Effector CD8-positive, alpha-beta T cell (primary cell): Measurements from ENCODE around the gene MCF2L.
"Not testable (repeated sequence)": the region's sequence is repeated elsewhere in the genome, so short reads cannot be mapped to it uniquely, and the experiment has no call there.

Experiments used
- DNase-seq: peaks from one replicate; lab custom pipeline; 2025; lab: John Stamatoyannopoulos, UW

MCF2L gene

GRCh38 chr13:113016526-113017295, 47.7 kb downstream of the MCF2L start:
- DNase-seq, result no peak

DNA sequence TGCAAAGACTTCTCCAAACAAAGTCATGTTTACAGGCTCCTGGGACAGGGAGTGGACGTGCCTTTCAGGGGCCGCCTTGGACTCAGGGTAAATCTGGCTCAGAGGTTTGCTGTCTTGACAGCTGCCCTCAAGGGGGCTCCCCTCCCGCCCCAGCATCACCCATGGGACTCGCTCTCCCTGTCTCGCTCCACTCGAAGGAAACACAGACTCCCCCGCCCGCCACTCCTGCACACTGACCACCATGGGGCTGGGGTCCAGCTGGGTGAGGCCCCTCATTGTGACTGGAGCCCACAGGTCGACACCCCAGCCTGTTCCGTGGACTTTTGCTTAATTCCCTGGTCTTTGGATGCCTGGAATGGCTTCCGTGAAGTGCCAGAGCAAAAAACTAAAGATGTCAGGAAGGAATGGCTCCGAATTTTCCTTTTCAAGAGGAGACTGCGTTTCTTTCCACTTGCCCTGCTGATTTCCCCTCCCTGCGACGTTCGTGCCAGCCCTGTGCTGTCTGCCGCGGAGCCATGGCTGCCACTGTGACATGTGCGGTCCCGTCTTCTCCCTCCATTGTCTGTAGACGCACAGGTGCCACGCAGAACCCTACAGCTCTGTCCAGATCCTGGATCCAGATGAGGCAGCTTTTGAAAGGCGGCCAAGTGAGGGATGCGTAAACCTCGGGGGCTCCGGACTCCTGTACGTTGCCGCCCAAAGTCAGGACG, 48.6 kb downstream of the MCF2L start:
- no peak for DNase-seq

DNA sequence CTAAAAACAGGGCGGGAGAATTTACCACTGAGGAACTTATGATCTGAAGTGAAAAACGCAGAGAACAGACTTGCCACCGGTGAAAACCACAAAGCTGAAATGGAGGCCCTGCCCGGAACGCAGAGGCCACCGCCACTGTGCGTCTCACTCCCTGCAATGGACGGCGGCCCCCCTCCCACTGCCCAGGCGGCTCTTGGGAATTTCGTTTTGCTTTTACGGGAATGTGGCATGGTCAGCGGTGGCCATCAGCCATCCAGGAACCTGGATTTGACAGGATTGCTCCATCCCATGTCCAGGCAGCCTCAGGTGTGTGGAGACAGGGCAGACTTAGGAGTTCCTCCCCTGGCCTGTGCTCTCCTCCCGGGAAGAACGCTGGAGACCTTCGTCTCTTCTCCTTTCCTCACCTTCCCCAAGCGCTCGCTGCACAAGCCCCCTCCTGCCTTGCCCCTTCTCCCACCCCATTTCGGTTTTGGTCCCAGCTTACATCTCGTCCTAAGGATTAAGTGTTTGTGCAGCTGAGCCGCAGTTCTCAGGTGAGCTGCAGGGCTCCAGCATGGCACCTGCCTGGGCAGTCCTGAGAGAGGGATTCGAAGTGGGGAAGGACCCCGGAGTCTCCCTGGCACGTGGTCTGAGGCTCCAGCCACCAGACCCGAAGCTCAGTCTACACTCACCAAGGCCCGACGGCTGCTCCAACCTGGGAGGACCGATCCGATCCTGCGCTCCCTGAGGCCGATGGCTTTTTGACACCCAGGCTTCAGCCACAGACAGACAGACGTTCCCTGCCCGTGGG, 49.9 kb downstream of the MCF2L start:
- DNase-seq, result no peak

DNA sequence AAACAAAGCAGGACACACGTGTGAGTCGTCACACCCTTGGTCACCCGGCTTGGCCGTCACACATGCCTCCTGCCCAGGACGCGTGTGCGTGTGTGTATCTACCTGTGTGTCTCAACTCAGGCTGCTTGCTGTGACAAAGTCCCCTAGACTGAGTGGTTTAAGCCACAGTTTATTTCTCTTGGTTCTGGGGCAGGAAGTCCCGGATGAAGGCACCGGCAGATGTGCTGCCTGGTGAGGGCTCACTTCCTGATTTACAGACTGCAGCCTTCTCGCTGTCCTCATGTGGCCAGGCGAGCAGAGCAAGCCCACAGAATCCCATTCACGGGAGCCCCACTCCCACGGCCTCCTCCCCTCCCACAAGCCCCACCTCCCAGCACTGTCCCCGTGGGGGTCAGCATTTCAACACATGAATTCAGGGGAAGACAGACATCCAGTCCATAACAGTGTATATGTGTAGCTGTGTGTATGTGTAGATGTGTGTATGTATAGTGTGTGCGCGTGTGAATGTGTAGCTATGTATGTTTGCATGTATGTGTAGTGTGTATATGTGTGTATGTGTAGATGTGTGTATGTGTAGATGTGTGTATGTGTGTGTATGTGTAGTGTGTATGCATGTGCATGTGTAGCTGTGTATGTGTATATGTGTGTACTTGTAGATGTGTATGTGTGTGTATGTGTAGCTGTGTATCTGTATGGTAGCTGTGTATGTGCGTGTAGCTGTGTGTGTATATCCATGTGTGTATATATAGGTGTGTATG, 51.5 kb downstream of the MCF2L start:
- DNase-seq, result no peak

- no peak for DNase-seq
Observed at GRCh38 chr13:113021391-113021790, 52.4 kb downstream of the MCF2L start.

DNA sequence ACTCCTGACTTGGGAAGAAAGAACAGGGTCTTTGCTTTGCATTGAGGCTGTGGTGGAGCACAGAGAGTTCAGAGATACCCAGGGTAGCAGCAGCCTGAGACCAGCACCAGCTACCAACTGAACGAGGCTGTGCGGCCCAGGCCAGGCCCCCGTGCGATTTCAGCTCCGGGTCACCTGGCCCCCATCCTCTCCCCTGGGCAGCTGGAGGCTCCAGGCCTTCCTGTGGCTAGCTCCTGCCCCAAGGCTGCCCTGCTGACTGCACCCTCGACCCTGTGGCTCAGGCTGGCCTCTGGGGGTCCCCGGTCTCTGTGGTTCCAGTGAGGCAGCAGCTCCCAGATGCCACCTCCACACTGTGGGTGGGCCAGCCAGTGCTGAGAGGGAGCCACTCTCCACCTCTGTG, 52.8 kb downstream of the MCF2L start:
- DNase-seq, result no peak

DNA sequence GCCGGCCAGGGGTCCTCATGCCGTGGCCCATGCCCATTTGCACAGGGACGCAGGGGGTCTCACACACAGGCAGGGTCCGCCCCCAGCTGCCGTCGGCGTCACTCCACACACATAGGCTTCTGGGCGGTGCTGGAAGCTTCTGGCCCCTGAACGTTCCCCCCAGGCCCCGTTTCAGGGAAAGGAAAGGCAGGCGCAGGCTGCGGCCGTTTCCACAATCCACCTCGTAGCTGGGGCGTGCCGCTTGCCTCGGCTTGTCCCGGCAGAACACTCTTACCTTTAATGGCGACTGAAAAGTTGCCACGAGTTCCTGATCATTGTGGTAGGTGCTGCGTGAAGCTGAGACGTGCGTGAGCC, 53.4 kb downstream of the MCF2L start:
- DNase-seq, result no peak

DNA sequence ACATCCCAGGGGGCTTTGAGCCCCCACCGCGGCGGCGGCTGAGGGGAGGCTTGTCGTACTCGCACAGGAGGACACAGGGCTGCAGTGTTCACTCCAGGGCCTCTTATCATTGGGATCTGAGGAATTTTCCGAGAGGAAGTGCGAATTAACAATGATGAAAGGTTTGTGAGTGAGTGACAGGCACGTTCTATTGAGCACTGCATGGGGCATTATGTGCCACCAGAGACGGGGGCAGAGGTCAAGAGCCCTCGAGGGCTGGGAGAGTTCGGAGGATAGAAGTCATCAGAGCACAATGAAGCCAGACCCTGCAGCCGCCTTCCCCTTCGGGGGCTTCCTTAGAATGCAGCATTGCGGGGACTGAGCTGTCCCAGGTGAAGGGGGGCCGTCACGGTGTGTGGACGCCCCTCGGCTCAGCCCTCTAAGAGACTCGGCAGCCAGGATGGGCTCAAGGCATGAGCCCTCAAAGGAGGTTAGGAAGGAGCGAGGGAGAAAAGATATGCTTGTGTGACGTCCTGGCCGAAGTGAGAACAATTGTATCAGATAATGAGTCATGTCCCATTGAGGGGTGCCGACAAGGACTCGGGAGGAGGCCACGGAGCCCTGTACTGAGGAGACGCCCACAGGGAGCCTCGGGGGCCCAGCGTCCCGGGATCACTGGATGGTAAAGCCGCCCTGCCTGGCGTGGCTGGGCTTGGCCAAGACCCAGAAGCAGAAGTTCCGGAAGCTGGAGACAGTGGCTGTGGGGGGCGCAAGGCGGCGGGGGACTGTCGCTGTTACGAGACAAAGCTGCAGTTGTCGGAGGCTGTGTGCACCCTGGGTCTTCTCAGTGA, 53.9 kb downstream of the MCF2L start:
- DNase-seq, result no peak

DNA sequence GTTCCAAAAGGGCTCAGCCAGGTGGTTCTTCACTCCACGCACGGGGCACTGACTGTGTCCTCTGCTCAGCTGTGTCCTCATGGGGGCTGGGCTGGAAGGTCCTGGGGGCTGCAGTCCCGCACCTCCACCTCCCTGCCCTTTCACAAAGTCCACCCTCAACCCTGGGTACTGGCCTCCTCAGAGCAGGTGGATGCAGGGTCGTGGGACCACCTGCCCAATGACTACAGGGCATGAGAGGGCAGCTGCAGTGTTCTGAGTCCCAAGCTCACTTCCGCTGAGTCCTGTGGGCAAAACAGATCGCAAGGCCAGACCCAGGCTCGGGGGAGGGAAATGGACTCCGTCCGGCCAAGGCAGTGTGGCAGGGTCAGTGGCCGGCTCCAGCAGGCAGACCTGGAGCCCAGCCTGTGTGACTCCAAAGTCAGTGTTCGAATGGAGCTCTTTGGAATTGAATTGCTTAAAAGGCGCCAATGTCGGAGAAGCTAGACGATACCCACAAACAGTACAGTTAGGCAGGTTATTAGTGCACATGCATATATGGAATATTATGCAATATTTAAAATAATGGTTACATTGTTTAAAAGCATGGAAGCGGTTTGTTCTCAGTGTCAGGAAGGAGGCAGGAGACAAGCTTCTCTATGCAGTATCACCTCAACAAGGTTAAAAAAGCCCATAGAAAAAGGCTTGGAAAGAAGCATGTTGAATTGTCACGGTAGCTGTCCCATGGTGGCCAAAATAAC, 54.8 kb downstream of the MCF2L start:
- DNase-seq, result no peak

DNA sequence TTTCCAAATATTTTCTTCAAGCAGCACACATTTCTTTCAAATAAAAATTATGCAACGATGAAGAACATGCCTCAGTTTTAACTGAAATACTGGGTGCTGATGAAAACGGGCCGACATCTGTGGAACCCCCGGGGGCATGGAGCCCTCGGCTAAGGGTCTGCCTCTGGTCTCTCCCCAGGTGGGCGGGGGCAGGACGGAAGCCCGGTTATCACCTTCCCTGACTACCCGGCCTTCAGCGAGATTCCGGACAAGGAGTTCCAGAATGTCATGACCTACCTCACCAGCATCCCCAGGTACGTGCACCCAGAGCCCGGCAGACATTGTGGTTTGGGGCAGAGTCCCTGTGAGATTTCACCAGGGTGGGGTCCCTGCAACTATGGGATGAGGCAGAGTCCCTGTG, 55.5 kb downstream of the MCF2L start:
- DNase-seq, result no peak

DNA sequence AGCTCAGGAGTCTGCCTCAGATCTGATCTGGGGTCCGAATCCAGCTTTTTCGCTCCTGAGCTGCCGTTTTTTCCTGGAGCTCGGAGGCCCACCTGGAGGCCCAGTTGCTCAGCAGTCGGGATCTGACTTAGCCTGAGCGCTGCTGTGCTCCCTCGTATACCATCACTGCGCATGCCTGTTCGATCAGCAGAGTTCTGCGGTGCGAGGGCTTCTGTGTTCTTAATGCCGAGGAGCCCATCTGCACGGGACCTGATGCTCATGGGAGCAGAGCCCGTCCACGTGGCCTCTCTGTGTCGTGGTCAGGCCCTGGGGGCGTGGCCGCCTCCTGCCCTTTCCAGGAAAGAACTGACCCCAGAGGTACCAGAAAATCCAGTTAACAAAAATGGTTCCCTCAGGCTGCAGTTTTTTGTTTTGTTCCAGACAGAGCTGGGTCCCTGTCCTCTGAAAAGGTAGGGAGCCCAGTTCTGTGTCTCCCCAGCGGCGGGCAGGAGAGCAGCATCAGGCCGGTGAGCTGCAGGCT, 57.4 kb downstream of the MCF2L start:
- no peak for DNase-seq

DNA sequence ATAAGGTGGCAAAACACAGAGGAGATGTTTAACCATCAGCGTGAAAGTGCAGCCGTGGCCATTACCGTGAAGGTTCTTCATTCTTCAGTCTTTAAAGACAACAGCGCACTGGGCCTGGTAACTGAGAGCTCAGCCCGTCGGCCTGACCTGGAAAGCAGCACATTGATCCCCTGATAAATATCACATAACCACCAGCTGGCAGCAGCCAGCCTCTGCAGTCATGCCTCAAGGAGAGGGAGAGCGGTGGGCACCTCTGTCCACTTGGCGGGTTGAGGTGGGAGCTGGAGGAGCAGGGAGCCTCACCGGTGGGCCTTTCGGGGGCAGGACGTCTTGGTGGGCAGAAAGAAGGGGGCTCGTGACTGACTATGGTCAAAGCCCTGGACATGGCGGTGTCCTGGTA, 58.1 kb downstream of the MCF2L start:
- DNase-seq, result no peak

GRCh38 chr13:113027566-113027965, 58.6 kb downstream of the MCF2L start:
- no peak for DNase-seq

- no peak for DNase-seq
Observed at GRCh38 chr13:113028336-113029060, 59.5 kb downstream of the MCF2L start.

DNA sequence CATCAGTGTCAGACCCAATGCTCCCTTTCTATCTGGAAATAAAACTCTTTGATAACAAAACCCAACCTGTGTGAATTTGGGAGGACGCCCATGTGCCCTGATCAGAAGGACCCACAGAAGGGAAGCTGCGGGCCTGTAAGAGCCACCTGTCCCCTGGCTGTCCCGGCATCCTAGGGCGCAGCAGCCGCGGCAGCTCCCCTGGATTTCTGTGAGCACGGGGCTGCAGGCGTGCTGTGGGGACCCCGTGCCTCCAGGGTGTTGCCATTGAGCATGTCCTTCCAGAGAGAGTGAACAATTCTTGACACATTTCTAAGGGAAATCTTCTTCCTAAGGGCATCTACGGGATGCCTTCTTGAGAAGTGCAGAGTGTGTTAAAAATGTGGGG, 60.0 kb downstream of the MCF2L start:
- no peak for DNase-seq

- DNase-seq, result peak; percentile 44
Observed at GRCh38 chr13:113029487-113030258, 60.7 kb downstream of the MCF2L start.

GRCh38 chr13:113030259-113030640, 61.2 kb downstream of the MCF2L start:
- DNase-seq, result not testable (repeated sequence)

GRCh38 chr13:113031465-113031864, 62.5 kb downstream of the MCF2L start:
- no peak for DNase-seq

DNA sequence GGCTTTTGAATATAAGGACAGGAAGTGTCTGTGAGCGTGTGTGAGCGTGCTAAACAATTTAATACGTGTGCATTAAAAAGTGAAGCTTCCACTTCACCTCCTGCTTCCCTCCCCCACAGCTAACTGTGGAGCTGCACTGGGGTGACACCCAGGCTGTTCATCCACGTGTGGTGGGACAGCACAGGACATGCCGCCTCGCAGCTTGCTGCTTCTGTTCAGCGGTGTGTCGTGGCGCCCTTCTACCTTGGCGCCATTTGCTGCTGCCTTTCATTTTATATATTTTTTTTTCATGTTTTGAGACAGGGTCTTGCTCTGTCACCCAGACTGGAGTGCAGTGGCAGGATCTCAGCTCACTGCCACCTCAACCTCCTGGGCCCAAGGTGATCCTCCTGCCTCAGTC, 63.3 kb downstream of the MCF2L start:
- no peak for DNase-seq
